ENCODE data around the gene ZC3HAV1L. TPM values are rescaled to one million over a fixed set of nuclear protein-coding genes. Genes with fewer than 3 reads are reported as not detected.

ZC3HAV1L gene
- total and polyA plus RNA-seq, 2 of the 13 experiments (the other 11 are each of a cell fraction or from before 2014, with no cell fraction given), result 8.4 to 11.1 TPM

DNA sequence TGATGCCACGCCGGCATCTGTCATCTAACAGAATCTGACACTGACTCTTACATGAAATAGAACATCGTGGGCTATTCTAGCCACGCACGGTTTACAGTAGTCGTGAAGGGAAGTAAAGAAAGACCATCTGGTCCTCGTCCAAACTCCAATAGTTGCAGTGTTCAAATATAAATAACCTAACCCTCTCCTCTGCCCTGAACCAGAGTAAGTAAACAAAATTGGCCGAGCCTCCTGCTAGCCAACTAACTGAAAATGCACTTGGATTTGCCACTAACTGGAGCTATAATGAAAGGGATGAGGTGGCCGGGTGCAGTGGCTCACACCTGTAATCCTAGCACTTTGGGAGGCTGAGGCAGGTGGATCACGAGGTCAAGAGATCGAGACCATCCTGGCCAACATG, 29.5 kb upstream of the ZC3HAV1L start:
- CTCF ChIA-PET (ENCODE audit: low intra/inter-chr PET ratio, low total read pairs), result no interaction called here
- H3K27ac ChIP-seq (ENCODE audit: extremely low read length, insufficient read depth, low read length), result no peak overlapping the region

More for the DNA sequence above, 29.5 kb upstream of the ZC3HAV1L start:
- BruUV-seq (replicated peaks), result no TSS peak
- H3K4me1 ChIP-seq (ENCODE audit: insufficient read depth, low read length), result no peaks in the 10 kb centered on the region
- no peak overlapping the region for H3K9ac ChIP-seq (ENCODE audit: insufficient read depth, low read depth, low read length)
- no peak for TF ChIP-seq ZNF724P (CRISPR knock-in tag; IDR thresholded peaks at IDR 0.05; ENCODE audit: borderline replicate concordance)
- TF ChIP-seq, protein P1, sequence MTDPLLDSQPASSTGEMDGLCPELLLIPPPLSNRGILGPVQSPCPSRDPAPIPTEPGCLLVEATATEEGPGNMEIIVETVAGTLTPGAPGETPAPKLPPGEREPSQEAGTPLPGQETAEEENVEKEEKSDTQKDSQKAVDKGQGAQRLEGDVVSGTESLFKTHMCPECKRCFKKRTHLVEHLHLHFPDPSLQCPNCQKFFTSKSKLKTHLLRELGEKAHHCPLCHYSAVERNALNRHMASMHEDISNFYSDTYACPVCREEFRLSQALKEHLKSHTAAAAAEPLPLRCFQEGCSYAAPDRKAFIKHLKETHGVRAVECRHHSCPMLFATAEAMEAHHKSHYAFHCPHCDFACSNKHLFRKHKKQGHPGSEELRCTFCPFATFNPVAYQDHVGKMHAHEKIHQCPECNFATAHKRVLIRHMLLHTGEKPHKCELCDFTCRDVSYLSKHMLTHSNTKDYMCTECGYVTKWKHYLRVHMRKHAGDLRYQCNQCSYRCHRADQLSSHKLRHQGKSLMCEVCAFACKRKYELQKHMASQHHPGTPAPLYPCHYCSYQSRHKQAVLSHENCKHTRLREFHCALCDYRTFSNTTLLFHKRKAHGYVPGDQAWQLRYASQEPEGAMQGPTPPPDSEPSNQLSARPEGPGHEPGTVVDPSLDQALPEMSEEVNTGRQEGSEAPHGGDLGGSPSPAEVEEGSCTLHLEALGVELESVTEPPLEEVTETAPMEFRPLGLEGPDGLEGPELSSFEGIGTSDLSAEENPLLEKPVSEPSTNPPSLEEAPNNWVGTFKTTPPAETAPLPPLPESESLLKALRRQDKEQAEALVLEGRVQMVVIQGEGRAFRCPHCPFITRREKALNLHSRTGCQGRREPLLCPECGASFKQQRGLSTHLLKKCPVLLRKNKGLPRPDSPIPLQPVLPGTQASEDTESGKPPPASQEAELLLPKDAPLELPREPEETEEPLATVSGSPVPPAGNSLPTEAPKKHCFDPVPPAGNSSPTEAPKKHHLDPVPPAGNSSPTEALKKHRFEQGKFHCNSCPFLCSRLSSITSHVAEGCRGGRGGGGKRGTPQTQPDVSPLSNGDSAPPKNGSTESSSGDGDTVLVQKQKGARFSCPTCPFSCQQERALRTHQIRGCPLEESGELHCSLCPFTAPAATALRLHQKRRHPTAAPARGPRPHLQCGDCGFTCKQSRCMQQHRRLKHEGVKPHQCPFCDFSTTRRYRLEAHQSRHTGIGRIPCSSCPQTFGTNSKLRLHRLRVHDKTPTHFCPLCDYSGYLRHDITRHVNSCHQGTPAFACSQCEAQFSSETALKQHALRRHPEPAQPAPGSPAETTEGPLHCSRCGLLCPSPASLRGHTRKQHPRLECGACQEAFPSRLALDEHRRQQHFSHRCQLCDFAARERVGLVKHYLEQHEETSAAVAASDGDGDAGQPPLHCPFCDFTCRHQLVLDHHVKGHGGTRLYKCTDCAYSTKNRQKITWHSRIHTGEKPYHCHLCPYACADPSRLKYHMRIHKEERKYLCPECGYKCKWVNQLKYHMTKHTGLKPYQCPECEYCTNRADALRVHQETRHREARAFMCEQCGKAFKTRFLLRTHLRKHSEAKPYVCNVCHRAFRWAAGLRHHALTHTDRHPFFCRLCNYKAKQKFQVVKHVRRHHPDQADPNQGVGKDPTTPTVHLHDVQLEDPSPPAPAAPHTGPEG (CRISPR knock-in tag; IDR thresholded peaks at IDR 0.05), result no peak
- TF ChIP-seq, protein P2, sequence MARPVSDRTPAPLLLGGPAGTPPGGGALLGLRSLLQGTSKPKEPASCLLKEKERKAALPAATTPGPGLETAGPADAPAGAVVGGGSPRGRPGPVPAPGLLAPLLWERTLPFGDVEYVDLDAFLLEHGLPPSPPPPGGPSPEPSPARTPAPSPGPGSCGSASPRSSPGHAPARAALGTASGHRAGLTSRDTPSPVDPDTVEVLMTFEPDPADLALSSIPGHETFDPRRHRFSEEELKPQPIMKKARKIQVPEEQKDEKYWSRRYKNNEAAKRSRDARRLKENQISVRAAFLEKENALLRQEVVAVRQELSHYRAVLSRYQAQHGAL (CRISPR knock-in tag; IDR thresholded peaks at IDR 0.05; ENCODE audit: not compliant biosample characterization), result no peak
- no peak for TF ChIP-seq ZNF678 (CRISPR knock-in tag; IDR thresholded peaks at IDR 0.05)
- no peak for TF ChIP-seq ZFP36L2 (CRISPR knock-in tag; IDR thresholded peaks at IDR 0.05)
- no peak for TF ChIP-seq MED8 (CRISPR knock-in tag; IDR thresholded peaks at IDR 0.05; ENCODE audit: insufficient replicate concordance)
- TF ChIP-seq, protein P3, sequence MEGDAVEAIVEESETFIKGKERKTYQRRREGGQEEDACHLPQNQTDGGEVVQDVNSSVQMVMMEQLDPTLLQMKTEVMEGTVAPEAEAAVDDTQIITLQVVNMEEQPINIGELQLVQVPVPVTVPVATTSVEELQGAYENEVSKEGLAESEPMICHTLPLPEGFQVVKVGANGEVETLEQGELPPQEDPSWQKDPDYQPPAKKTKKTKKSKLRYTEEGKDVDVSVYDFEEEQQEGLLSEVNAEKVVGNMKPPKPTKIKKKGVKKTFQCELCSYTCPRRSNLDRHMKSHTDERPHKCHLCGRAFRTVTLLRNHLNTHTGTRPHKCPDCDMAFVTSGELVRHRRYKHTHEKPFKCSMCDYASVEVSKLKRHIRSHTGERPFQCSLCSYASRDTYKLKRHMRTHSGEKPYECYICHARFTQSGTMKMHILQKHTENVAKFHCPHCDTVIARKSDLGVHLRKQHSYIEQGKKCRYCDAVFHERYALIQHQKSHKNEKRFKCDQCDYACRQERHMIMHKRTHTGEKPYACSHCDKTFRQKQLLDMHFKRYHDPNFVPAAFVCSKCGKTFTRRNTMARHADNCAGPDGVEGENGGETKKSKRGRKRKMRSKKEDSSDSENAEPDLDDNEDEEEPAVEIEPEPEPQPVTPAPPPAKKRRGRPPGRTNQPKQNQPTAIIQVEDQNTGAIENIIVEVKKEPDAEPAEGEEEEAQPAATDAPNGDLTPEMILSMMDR (CRISPR knock-in tag; IDR thresholded peaks at IDR 0.05), result no peak
- no peak overlapping the region for H3K4me2 ChIP-seq (ENCODE audit: low read depth, low read length)
- in situ Hi-C loops (cut with HindIII; ENCODE audit: extremely low pct_ligation_motif_present, low pct_unique_long_range_greater_than_20kb), result no loop called here
- H3K27me3 ChIP-seq (ENCODE audit: control insufficient read depth in 1 of 2, insufficient read depth in 2 of 2, low read length in 2 of 2), result no peaks in the 10 kb centered on the region
- H4K20me1 ChIP-seq (ENCODE audit: insufficient read depth, low read length), result no peaks in the 10 kb centered on the region
- no peak; the same call in 2 of the 3 replicates for ATAC-seq
- intact Hi-C loops (cut with micrococcal nuclease; ENCODE audit: unreplicated experiment), result no loop called here
- no peaks in the 10 kb centered on the region for H3K79me2 ChIP-seq (ENCODE audit: insufficient read depth, low read length)
- POLR2A ChIA-PET, result no interaction called here
- WGBS (ENCODE audit: low lambda C conversion rate), result 86% methylated on average over 11 of the region's 11 CpGs
- no peak for DNase-seq (ENCODE audit: low spot score)
- H3K4me3 ChIP-seq (replicated peaks in 1 of 3; ENCODE audit: insufficient read depth in 1 of 3, low read depth in 2 of 3, low read length in 3 of 3), result no peak overlapping the region
- FAIRE-seq, result no peak
- H3K9me3 ChIP-seq (ENCODE audit: low read length), result no peaks in the 10 kb centered on the region
- H2AFZ ChIP-seq (ENCODE audit: low read length), result no peak overlapping the region
- H3K36me3 ChIP-seq (replicated peaks in 1 of 2; ENCODE audit: control insufficient read depth in 1 of 2, insufficient read depth in 2 of 2, low read length in 2 of 2), result peaks cover 26 to 75% of the 10 kb centered on the region in 2 experiments

Data from HepG2 (cell line).